Calu3 (cell line): ENCODE data around the gene GLMP. TPM values are rescaled to one million over a fixed set of nuclear protein-coding genes. Genes with fewer than 3 reads are reported as not detected.
A peak's percentile ranks its signal among the peaks of the same experiment; 100 is the strongest.
"Not testable (repeated sequence)": the region's sequence is repeated elsewhere in the genome, so short reads cannot be mapped to it uniquely, and the experiment has no call there.

Experiments used
- BruUV-seq: library from RNA; stranded (reverse); fragments of 400-500 nt; replicated peaks from 2 replicates; lab custom pipeline; 2021; lab: Mats Ljungman, UMichigan
- CTCF ChIA-PET: fragments of 300-600 bp; sonication (Branson Sonifier 250); formaldehyde crosslinking; loops from one replicate; lab custom pipeline; 2022; ENCODE audit warnings: antibody characterized with exemption; lab: Charles Lee
- DNase-seq: peaks from one replicate; pipeline ENCODE4 v3.0.0; 2022
- H3K27ac Mint-ChIP-seq: one replicate; pipeline ENCODE4 v1.8.0; 2022; ENCODE audit warnings: mixed read lengths; ENCODE audit not compliant: unreplicated experiment
- H3K27me3 Mint-ChIP-seq: one replicate; pipeline ENCODE4 v1.8.0; 2022; ENCODE audit warnings: mixed read lengths; ENCODE audit not compliant: unreplicated experiment
- H3K36me3 Mint-ChIP-seq: one replicate; pipeline ENCODE4 v1.8.0; 2022; ENCODE audit warnings: mild to moderate bottlenecking, moderate library complexity, mixed read lengths; ENCODE audit not compliant: insufficient read depth, unreplicated experiment
- H3K4me1 Mint-ChIP-seq: one replicate; pipeline ENCODE4 v1.8.0; 2022; ENCODE audit warnings: mild to moderate bottlenecking, low read depth, mixed read lengths; ENCODE audit not compliant: unreplicated experiment
- H3K4me3 Mint-ChIP-seq: one replicate; pipeline ENCODE4 v1.8.0; 2022; ENCODE audit warnings: mild to moderate bottlenecking, low read depth, moderate library complexity, mixed read lengths; ENCODE audit not compliant: unreplicated experiment
- H3K9me3 Mint-ChIP-seq: one replicate; pipeline ENCODE4 v1.8.0; 2022; ENCODE audit warnings: low read depth, mixed read lengths; ENCODE audit not compliant: unreplicated experiment
- intact Hi-C: fragments of 100-400 bp; cut with micrococcal nuclease; formaldehyde crosslinking; loops from one replicate; pipeline ENCODE4 v1.10.0; 2022; ENCODE audit not compliant: unreplicated experiment
- total RNA-seq: library from RNA; stranded (reverse); gene quantifications from 2 replicates; pipeline ENCODE4 v1.2.3, GENCODE V29; 2022
- TF ChIP-seq, protein P1 (sequence below): fragments of 200-600 bp; IDR thresholded peaks from one replicate; pipeline ENCODE4 v1.8.0; 2022; ENCODE audit warnings: antibody characterized with exemption; ENCODE audit not compliant: unreplicated experiment

Gene GLMP
- total RNA-seq, 1 experiment from 2014 or later: 31.0 TPM

DNA sequence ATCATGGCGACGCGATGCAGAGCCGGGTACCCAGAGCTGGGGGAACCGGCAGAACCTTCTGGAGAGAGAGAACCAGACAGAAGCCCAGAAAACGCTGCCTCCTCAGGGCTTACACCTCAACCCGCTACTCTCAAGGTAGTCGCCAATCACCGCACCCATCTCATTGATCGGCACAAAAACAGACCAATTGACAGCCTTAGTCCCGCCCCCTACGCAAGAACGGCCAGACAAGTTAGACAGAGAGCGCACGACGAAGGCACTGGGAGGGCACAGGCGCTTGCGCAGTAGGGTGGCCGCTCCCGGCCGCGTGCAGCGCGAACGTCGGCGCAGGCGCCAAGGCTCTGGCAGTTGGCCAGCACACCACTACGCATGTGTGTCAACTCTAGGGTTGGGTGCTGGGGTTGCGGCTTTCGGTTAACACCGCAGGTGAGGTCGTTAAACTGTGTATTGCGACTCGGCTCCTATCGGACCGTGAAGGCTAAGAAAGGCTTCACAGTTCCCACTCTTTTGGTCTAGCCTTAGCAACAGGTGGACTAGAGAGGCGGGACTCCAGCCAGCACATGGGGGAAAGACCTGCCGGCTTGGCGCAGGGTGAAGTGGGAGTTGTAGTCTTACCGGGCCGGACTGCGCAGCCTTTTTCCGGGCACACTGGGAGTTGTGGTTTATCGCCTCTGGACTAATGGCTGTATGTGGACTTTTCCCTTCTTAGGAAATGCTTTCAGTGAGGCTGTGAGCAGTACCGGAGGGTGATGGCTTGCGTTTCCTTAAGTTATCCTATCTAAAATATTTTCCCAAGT lies 42.9 kb upstream of the GLMP start, which contains the start of the genes CCT3 and TSACC:
Gene CCT3 (minus strand): TSS at position 113 of the 797 bp plus-strand sequence. CDS start 108 bp downstream, at position 5.
Gene TSACC (plus strand): TSS at position 347 of the 797 bp plus-strand sequence. CDS start 1,232 bp downstream, outside the sequence.
- DNase-seq: peak; percentile 100
- peaks cover 62% of the 10 kb centered on the region for H3K36me3 Mint-ChIP-seq
- BruUV-seq: no TSS peak
- H3K4me3 Mint-ChIP-seq: peak within 1 kb of the TSS; percentile 98
- peaks cover 25% of the 10 kb centered on the region for H3K4me1 Mint-ChIP-seq
- TF ChIP-seq, protein P1, sequence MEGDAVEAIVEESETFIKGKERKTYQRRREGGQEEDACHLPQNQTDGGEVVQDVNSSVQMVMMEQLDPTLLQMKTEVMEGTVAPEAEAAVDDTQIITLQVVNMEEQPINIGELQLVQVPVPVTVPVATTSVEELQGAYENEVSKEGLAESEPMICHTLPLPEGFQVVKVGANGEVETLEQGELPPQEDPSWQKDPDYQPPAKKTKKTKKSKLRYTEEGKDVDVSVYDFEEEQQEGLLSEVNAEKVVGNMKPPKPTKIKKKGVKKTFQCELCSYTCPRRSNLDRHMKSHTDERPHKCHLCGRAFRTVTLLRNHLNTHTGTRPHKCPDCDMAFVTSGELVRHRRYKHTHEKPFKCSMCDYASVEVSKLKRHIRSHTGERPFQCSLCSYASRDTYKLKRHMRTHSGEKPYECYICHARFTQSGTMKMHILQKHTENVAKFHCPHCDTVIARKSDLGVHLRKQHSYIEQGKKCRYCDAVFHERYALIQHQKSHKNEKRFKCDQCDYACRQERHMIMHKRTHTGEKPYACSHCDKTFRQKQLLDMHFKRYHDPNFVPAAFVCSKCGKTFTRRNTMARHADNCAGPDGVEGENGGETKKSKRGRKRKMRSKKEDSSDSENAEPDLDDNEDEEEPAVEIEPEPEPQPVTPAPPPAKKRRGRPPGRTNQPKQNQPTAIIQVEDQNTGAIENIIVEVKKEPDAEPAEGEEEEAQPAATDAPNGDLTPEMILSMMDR: no peak
- CTCF ChIA-PET: interaction anchor here (0.6 to 1.2 kb wide), 7 partner anchors 16 to 278 kb away, joined by 3 to 4 read pairs (median 4); partner anchors contain the start of gene SMG5
- peaks cover 9% of the 10 kb centered on the region for H3K27me3 Mint-ChIP-seq
- intact Hi-C loops: loop anchor here (5.0 kb wide), 1 partner anchor 56 kb away; the partner anchor contains the start of genes SMG5 and TMEM79
- H3K27ac Mint-ChIP-seq: peak within 1 kb of the TSS; percentile 94
- H3K9me3 Mint-ChIP-seq: no peaks in the 10 kb centered on the region

DNA sequence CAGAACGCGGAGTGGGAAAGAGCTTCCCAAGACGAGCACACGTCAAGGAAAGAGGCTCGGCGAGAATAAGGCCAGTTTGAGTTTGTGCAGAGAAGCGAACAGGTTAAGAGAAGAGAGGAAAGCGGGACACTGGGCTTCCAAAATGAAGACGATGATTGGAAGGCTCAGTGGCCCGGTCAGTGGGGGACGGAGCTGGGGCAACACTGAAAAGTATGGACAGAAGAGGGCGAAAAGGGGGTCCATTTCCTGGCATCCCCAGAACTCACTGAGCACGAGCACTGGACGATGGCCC lies 42.4 kb upstream of the GLMP start:
- DNase-seq: no peak
- H3K9me3 Mint-ChIP-seq: no peaks in the 10 kb centered on the region
- CTCF ChIA-PET: interaction anchor here (0.6 to 1.2 kb wide), 7 partner anchors 15 to 279 kb away, joined by 3 to 4 read pairs (median 4); partner anchors contain the start of gene SMG5
- H3K4me1 Mint-ChIP-seq: peaks cover 25% of the 10 kb centered on the region
- H3K27ac Mint-ChIP-seq: peak overlapping the region; percentile 94
- intact Hi-C loops: loop anchor here (5.0 kb wide), 1 partner anchor 56 kb away; the partner anchor contains the start of genes SMG5 and TMEM79
- peak overlapping the region; percentile 98 for H3K4me3 Mint-ChIP-seq
- H3K27me3 Mint-ChIP-seq: peaks cover 4% of the 10 kb centered on the region
- TF ChIP-seq, protein P1: no peak
- BruUV-seq: no TSS peak
- H3K36me3 Mint-ChIP-seq: peaks cover 65% of the 10 kb centered on the region

DNA sequence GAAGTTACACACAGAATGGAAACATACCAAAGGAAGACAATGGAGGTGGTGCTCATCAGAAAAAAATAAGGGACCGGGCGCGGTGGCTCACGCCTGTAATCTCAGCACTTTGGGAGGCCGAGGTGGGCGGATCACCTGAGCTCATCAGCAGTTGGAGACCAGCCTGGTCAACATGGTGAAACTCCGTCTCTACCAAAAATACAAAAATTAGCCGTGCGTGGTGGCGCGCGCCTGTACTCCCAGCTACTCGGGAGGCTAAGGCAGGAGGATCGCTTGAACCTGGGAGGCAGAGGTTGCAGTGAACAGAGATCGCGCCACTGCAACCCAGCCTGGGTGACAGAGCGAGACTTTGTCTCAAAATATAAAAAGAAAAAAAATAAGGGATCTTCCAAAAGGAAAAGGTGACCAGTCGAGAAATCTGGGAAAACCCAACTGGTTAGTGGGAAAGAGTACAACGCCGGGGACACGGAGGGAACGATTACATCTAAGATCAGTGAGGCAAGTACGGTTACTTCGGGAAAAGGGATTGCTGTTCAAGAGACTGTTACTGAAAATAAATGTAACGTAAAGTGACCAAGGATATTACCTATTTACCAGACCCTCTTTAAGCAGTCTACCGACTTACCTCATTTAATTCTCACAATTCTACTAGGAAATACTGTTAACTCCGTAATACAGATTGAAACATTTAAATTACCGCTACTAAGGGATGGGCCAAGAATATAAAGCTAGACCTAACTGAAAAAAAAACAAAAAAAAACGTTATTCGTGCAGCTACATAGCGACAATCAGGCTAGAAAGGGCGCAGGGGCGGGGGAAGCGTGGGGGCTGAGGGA lies 41.8 kb upstream of the GLMP start:
- peaks cover 25% of the 10 kb centered on the region for H3K4me1 Mint-ChIP-seq
- H3K27me3 Mint-ChIP-seq: no peaks in the 10 kb centered on the region
- H3K36me3 Mint-ChIP-seq: peaks cover 71% of the 10 kb centered on the region
- H3K27ac Mint-ChIP-seq: peak overlapping the region; percentile 94
- intact Hi-C loops: loop anchor here (5.0 kb wide), 1 partner anchor 55 kb away; the partner anchor contains the start of genes SMG5 and TMEM79
- H3K9me3 Mint-ChIP-seq: no peaks in the 10 kb centered on the region
- CTCF ChIA-PET: interaction anchor here (0.5 to 1.2 kb wide), 7 partner anchors 15 to 275 kb away, joined by 3 to 5 read pairs (median 4); partner anchors contain the start of gene SMG5
- H3K4me3 Mint-ChIP-seq: peak overlapping the region; percentile 98
- DNase-seq: no peak
- BruUV-seq: TSS peak; percentile 40
- TF ChIP-seq, protein P1: no peak

DNA sequence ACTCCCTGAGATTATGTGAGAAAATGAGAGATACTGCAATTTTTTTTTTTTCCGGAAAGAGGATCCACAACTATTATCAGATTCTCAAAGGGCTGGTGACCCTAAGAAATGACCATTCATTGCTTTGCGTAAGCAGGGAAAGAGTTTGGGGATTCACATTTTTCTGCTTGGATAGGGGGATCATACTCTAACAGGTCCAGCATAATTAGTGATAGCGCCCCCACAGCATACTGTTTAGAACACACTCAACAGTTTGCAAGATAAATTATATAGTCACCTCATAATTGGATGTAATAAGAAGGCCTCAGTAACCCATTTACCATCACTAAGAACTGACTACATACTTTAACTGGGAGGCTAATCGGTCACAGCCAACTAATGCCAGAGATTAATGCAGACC lies 40.8 kb upstream of the GLMP start:
- peak; percentile 27 for DNase-seq

DNA sequence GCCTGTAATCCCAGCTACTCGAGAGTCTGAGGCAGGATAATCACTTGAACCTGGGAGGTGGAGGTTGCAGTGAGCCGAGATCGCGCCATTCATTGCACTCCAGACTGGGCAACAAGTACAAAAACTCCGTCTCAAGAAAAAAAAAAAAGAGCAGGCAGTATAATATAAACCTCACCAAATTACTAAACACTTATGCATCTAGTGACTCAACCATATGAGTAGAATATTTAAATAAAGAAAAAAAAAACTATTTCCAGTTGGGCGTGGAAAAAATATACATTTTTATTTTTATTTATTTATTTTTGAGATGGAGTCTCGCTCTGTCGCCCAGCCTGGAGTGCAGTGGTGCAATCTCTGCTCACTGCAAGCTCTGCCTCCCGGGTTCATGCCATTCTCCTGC lies 27.7 kb upstream of the GLMP start:
- H3K9me3 Mint-ChIP-seq, DNase-seq, H3K4me1 Mint-ChIP-seq, intact Hi-C loops, H3K27me3 Mint-ChIP-seq, H3K27ac Mint-ChIP-seq, H3K4me3 Mint-ChIP-seq, BruUV-seq: not testable (repeated sequence)
- H3K36me3 Mint-ChIP-seq: peaks cover 83% of the 10 kb centered on the region
- CTCF ChIA-PET: interaction anchor here (0.6 to 1.1 kb wide), 3 partner anchors 15 to 82 kb away, joined by 3 to 5 read pairs (median 3); partner anchors contain the start of genes CCT3 and TMEM79

More for the DNA sequence above, 40.8 kb upstream of the GLMP start:
- no TSS peak for BruUV-seq
- Mint-ChIP-seq H3K9me3 (no peaks in the 10 kb centered on the region), H3K4me3 (peak overlapping the region; percentile 98), H3K36me3 (peaks cover 81% of the 10 kb centered on the region), H3K4me1 (peaks cover 25% of the 10 kb centered on the region), H3K27me3 (no peaks in the 10 kb centered on the region), H3K27ac (no peak overlapping the region)
- CTCF ChIA-PET: interaction anchor here (0.6 to 0.7 kb wide), 2 partner anchors 274 to 433 kb away, joined by 5 to 7 read pairs; no protein-coding TSS in a partner anchor
- intact Hi-C loops: loop anchor here (5.0 kb wide), 1 partner anchor 54 kb away; the partner anchor contains the start of genes SMG5 and TMEM79
- TF ChIP-seq, protein P1: no peak
